NCI-H2081 (cell line): ENCODE measurements around the gene GMDS.

Source experiments
- DNase-seq, 2 experiments: peaks; one replicate each; lab custom pipeline; 2025; lab: John Stamatoyannopoulos, UW

Gene GMDS

GRCh38 chr6:2099870-2100269 lies 145.5 kb downstream of the GMDS start:
- no peak for DNase-seq

GRCh38 chr6:2097464-2097863 lies 147.9 kb downstream of the GMDS start:
- DNase-seq, result no peak

GRCh38 chr6:2094642-2095041 lies 150.8 kb downstream of the GMDS start:
- no peak for DNase-seq

- no peak for DNase-seq
Observed at GRCh38 chr6:2086326-2086965, 159.0 kb downstream of the GMDS start.

- no peak for DNase-seq
Observed at GRCh38 chr6:2085657-2086056, 159.7 kb downstream of the GMDS start.

- no peak for DNase-seq
Observed at GRCh38 chr6:2081155-2082138, 164.0 kb downstream of the GMDS start.

- no peak for DNase-seq
Observed at GRCh38 chr6:2078888-2079287, 166.5 kb downstream of the GMDS start.

GRCh38 chr6:2077826-2078225 lies 167.6 kb downstream of the GMDS start:
- no peak for DNase-seq

- no peak for DNase-seq
Observed at GRCh38 chr6:2073476-2073875, 171.9 kb downstream of the GMDS start.

GRCh38 chr6:2072453-2072852 lies 173.0 kb downstream of the GMDS start:
- no peak for DNase-seq

GRCh38 chr6:2063547-2063946 lies 181.9 kb downstream of the GMDS start:
- peak; percentile 13 to 59 for DNase-seq

- DNase-seq, result no peak
Observed at GRCh38 chr6:2061880-2062279, 183.5 kb downstream of the GMDS start.

- DNase-seq, result no peak
Observed at GRCh38 chr6:2055911-2056310, 189.5 kb downstream of the GMDS start.

GRCh38 chr6:2055143-2055542 lies 190.3 kb downstream of the GMDS start:
- no peak for DNase-seq

- no peak for DNase-seq
Observed at GRCh38 chr6:2054516-2055067, 190.8 kb downstream of the GMDS start.

- no peak for DNase-seq
Observed at GRCh38 chr6:2053691-2054090, 191.7 kb downstream of the GMDS start.

- DNase-seq, result no peak
Observed at GRCh38 chr6:2047855-2048254, 197.6 kb downstream of the GMDS start.

GRCh38 chr6:2044192-2044591 lies 201.2 kb downstream of the GMDS start:
- no peak for DNase-seq

GRCh38 chr6:2042956-2043648 lies 202.3 kb downstream of the GMDS start:
- DNase-seq, result no peak

GRCh38 chr6:2038092-2038491 lies 207.3 kb downstream of the GMDS start:
- no peak for DNase-seq

- DNase-seq, result peak in 1 of 2 experiments; percentile 4
Observed at GRCh38 chr6:2037237-2037926, 208.0 kb downstream of the GMDS start.

- DNase-seq, result no peak
Observed at GRCh38 chr6:2036710-2037023, 208.7 kb downstream of the GMDS start.
